ENCODE results near the gene NECTIN2.

The NECTIN2 gene

GRCh38 chr19:44813070-44813840 is 32.8 kb upstream of the NECTIN2 start:
- H3K4me2 ChIP-seq (ENCODE audit: low read depth, low read length, poor library complexity, severe bottlenecking): no peak overlapping the region

GRCh38 chr19:44813841-44814470 is 32.1 kb upstream of the NECTIN2 start:
- H3K9me2 ChIP-seq (replicated peaks; ENCODE audit: insufficient read depth, low read length): no peaks in the 10 kb centered on the region
- H3K9ac ChIP-seq (ENCODE audit: low read length): no peak overlapping the region
- TF ChIP-seq CTCF (IDR thresholded peaks at IDR 0.05; ENCODE audit: insufficient read depth, low read length, poor library complexity, severe bottlenecking) (no peak), EZH2phosphoT487 (conservative IDR thresholded peaks at IDR 0.05; ENCODE audit: low read length) (no peak)
- H4K20me1 ChIP-seq (ENCODE audit: low read depth, low read length): no peaks in the 10 kb centered on the region
- no peak overlapping the region for H3K27ac ChIP-seq (ENCODE audit: low read depth, low read length)
- H3K4me2 ChIP-seq (ENCODE audit: low read depth, low read length, poor library complexity, severe bottlenecking): no peak overlapping the region
- H3F3A ChIP-seq (ENCODE audit: insufficient read depth): no peaks in the 10 kb centered on the region
- no peaks in the 10 kb centered on the region for H3K36me3 ChIP-seq (ENCODE audit: low read length)
- no peak overlapping the region for H3K4me3 ChIP-seq (ENCODE audit: insufficient read depth, low read length, poor library complexity, severe bottlenecking)
- H3K9me3 ChIP-seq (ENCODE audit: insufficient read depth, low read length): no peaks in the 10 kb centered on the region
- H3K79me2 ChIP-seq (ENCODE audit: insufficient read depth, low read length): no peaks in the 10 kb centered on the region
- H2AFZ ChIP-seq (ENCODE audit: low read depth, low read length, severe bottlenecking): no peak overlapping the region
- no peaks in the 10 kb centered on the region for H3K27me3 ChIP-seq (ENCODE audit: low read length)

More at GRCh38 chr19:44813070-44813840, 32.8 kb upstream of the NECTIN2 start:
- H3K79me2 ChIP-seq (ENCODE audit: insufficient read depth, low read length): no peaks in the 10 kb centered on the region
- no peak overlapping the region for H3K27ac ChIP-seq (ENCODE audit: low read depth, low read length)
- no peaks in the 10 kb centered on the region for H3F3A ChIP-seq (ENCODE audit: insufficient read depth)
- no peaks in the 10 kb centered on the region for H3K9me3 ChIP-seq (ENCODE audit: insufficient read depth, low read length)
- no peaks in the 10 kb centered on the region for H3K9me2 ChIP-seq (replicated peaks; ENCODE audit: insufficient read depth, low read length)
- no peaks in the 10 kb centered on the region for H3K27me3 ChIP-seq (ENCODE audit: low read length)
- no peak overlapping the region for H3K9ac ChIP-seq (ENCODE audit: low read length)
- no peak for TF ChIP-seq CTCF (IDR thresholded peaks at IDR 0.05; ENCODE audit: insufficient read depth, low read length, poor library complexity, severe bottlenecking)
- TF ChIP-seq EZH2phosphoT487 (conservative IDR thresholded peaks at IDR 0.05; ENCODE audit: low read length): no peak
- no peaks in the 10 kb centered on the region for H3K36me3 ChIP-seq (ENCODE audit: low read length)
- H3K4me3 ChIP-seq (ENCODE audit: insufficient read depth, low read length, poor library complexity, severe bottlenecking): no peak overlapping the region
- H4K20me1 ChIP-seq (ENCODE audit: low read depth, low read length): no peaks in the 10 kb centered on the region
- no peak overlapping the region for H2AFZ ChIP-seq (ENCODE audit: low read depth, low read length, severe bottlenecking)

GRCh38 chr19:44814517-44814916 is 31.6 kb upstream of the NECTIN2 start:
- H3F3A ChIP-seq (ENCODE audit: insufficient read depth): no peaks in the 10 kb centered on the region
- no peak overlapping the region for H3K4me2 ChIP-seq (ENCODE audit: low read depth, low read length, poor library complexity, severe bottlenecking)
- H3K9me3 ChIP-seq (ENCODE audit: insufficient read depth, low read length): no peaks in the 10 kb centered on the region
- no peaks in the 10 kb centered on the region for H3K36me3 ChIP-seq (ENCODE audit: low read length)
- no peaks in the 10 kb centered on the region for H3K9me2 ChIP-seq (replicated peaks; ENCODE audit: insufficient read depth, low read length)
- no peak overlapping the region for H3K4me3 ChIP-seq (ENCODE audit: insufficient read depth, low read length, poor library complexity, severe bottlenecking)
- no peak overlapping the region for H3K9ac ChIP-seq (ENCODE audit: low read length)
- no peaks in the 10 kb centered on the region for H4K20me1 ChIP-seq (ENCODE audit: low read depth, low read length)
- no peak overlapping the region for H3K27ac ChIP-seq (ENCODE audit: low read depth, low read length)
- no peak overlapping the region for H2AFZ ChIP-seq (ENCODE audit: low read depth, low read length, severe bottlenecking)
- H3K27me3 ChIP-seq (ENCODE audit: low read length): no peaks in the 10 kb centered on the region
- TF ChIP-seq CTCF (IDR thresholded peaks at IDR 0.05; ENCODE audit: insufficient read depth, low read length, poor library complexity, severe bottlenecking) (no peak), EZH2phosphoT487 (conservative IDR thresholded peaks at IDR 0.05; ENCODE audit: low read length) (no peak)
- no peaks in the 10 kb centered on the region for H3K79me2 ChIP-seq (ENCODE audit: insufficient read depth, low read length)

Measured in SU-DHL-6 (cell line).